K562 (cell line): ENCODE results near the gene PAH. TPM values are rescaled to one million over a fixed set of nuclear protein-coding genes. Genes with fewer than 3 reads are reported as not detected.

ENCODE experiments used
- GTF2B ChIP-seq: IDR thresholded peaks from 2 replicates; pipeline ENCODE4 v1.6.1; 2011; ENCODE audit not compliant: insufficient read length; ENCODE audit errors: extremely low read depth
- polyA plus RNA-seq, 8 experiments: library from polyadenylated mRNA; depleted of rRNA in 4 of 8; stranded (reverse) in 5 of 8; unstranded in 3 of 8; fragments of >200 nt; fragmentation: Nextera tagmentation in 2 of 8; fragmentation: Illumina TruSeq in 1 of 8; extraction: Ambion mirVana in 2 of 8; extraction: Trizol in 1 of 8; gene quantifications; 2 replicates each; pipeline versions ENCODE4 v1.2.1 to v1.2.3, GENCODE V29; 2011 to 2014; ENCODE audit warnings: inconsistent platforms in 1 of 8, missing spikeins in 1 of 8
- total RNA-seq, 7 experiments: library from RNA; depleted of rRNA in 6 of 7; stranded (reverse); fragments of >200 nt in 6 of 7; fragmentation: Illumina TruSeq in 2 of 7; extraction: Trizol in 2 of 7; gene quantifications; 2 replicates each; pipeline versions ENCODE4 v1.2.1 to v1.2.3, GENCODE V29; 2011 to 2021; ENCODE audit warnings: low replicate concordance in 1 of 7

Gene PAH
- total and polyA plus RNA-seq, 9 of the 15 experiments (the other 6 are each of a cell fraction or from before 2014, with no cell fraction given), result 0.13 to 0.75 (median 0.69) TPM; not detected in 6

- no peak for TF ChIP-seq GTF2B
These were observed 123.1 kb downstream of the PAH start (continued) for GRCh38 chr12:102793921-102794320.

Other genes with a start within 250 kb of the PAH start
- not detected in 2 replicates for gene ASCL1, start 40.4 kb upstream of the PAH start, total RNA-seq (2014; rRNA removed)
- 0.10 TPM in 1 of 2 replicates, not detected in the other for gene ASCL1, start 40.4 kb upstream of the PAH start, total RNA-seq (2014; rRNA removed; fragmentation: Illumina TruSeq; extraction: Trizol)
- 0.04 and 0.11 TPM in 2 replicates for gene ASCL1, start 40.4 kb upstream of the PAH start, total RNA-seq (2015; rRNA removed; fragmentation: Illumina TruSeq; extraction: Trizol)
- not detected in 2 replicates for gene ASCL1, start 40.4 kb upstream of the PAH start, total RNA-seq (2021)
- 0.03 and 0.06 TPM in 2 replicates for gene ASCL1, start 40.4 kb upstream of the PAH start, polyA plus RNA-seq (2011; rRNA removed)
- 0.04 and 0.06 TPM in 2 replicates for gene ASCL1, start 40.4 kb upstream of the PAH start, polyA plus RNA-seq (2014; fragmentation: Illumina TruSeq; extraction: Trizol)
- gene ASCL1, start 40.4 kb upstream of the PAH start, polyA plus RNA-seq (2014; fragmentation: Nextera tagmentation; extraction: Ambion mirVana), result under 1 TPM; 0.01 to 0.03 TPM
- 0.09 and 0.15 TPM in 2 replicates for gene ASCL1, start 40.4 kb upstream of the PAH start, polyA plus RNA-seq (2014; rRNA removed)